Ovary (tissue), 3 donors: ENCODE results near the gene MTR.

ENCODE experiments used
- POLR2A ChIP-seq: fragments of 450-650 bp; IDR thresholded peaks from one replicate; pipeline ENCODE4 v1.6.1; 2017; ENCODE audit warnings: antibody characterized with exemption, mild to moderate bottlenecking, moderate library complexity
- TF ChIP-seq, protein P1 (sequence below), 3 donors: fragments of 450-650 bp in 2 of 3; fragments of 200-600 bp in 1 of 3; IDR thresholded peaks; one replicate each; pipeline versions ENCODE4 v1.5.1 to v1.8.0; 2016 to 2022; ENCODE audit warnings: antibody characterized with exemption in 3 of 3, mild to moderate bottlenecking in 1 of 3
- donor health status: DM: no; HTN: no; CAD: no.

DNA sequence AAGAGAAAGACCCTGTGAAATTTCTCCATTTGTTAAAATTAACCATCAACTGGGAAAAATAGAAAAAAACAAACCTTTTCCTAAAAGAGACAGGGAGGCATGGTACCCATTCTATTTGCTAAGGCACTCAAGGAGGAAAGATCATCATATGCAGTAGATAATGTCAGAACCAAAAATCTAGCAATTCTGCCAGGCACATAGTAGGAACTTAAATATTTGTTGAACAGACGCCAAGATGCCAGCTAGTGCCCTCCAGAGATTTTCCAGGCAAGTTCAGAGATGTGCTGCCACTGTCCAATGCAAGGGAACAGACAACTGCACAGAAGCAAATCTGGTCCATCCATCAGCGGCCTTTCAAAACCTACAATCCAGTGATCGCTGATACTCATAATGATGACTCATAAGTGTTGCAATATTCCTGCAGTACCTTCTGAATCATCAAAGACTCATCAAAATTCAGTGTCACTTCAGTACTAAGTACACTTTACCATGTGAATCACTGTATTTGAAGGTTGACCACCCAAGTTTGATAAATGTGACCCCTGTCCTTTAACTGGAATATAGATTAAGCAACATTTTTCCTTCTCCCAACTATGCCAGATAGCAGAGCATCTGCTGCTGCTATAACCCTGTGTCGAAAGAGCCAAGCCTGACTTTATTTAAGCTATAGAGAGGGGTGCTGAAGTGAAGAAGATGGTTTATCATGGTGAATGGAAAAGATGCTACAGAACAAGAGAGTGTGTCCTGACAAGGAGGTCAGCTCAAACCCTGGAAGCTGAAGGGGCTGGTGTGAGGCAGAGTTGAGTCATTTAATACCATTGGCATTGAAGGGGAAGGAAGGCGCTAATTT is 110.0 kb downstream of the MTR start:
- TF ChIP-seq, protein P1, sequence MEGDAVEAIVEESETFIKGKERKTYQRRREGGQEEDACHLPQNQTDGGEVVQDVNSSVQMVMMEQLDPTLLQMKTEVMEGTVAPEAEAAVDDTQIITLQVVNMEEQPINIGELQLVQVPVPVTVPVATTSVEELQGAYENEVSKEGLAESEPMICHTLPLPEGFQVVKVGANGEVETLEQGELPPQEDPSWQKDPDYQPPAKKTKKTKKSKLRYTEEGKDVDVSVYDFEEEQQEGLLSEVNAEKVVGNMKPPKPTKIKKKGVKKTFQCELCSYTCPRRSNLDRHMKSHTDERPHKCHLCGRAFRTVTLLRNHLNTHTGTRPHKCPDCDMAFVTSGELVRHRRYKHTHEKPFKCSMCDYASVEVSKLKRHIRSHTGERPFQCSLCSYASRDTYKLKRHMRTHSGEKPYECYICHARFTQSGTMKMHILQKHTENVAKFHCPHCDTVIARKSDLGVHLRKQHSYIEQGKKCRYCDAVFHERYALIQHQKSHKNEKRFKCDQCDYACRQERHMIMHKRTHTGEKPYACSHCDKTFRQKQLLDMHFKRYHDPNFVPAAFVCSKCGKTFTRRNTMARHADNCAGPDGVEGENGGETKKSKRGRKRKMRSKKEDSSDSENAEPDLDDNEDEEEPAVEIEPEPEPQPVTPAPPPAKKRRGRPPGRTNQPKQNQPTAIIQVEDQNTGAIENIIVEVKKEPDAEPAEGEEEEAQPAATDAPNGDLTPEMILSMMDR (IDR thresholded peaks at IDR 0.05): no peak
- no peak for TF ChIP-seq POLR2A
